ENCODE measurements around the gene TLK1.

The TLK1 gene

DNA sequence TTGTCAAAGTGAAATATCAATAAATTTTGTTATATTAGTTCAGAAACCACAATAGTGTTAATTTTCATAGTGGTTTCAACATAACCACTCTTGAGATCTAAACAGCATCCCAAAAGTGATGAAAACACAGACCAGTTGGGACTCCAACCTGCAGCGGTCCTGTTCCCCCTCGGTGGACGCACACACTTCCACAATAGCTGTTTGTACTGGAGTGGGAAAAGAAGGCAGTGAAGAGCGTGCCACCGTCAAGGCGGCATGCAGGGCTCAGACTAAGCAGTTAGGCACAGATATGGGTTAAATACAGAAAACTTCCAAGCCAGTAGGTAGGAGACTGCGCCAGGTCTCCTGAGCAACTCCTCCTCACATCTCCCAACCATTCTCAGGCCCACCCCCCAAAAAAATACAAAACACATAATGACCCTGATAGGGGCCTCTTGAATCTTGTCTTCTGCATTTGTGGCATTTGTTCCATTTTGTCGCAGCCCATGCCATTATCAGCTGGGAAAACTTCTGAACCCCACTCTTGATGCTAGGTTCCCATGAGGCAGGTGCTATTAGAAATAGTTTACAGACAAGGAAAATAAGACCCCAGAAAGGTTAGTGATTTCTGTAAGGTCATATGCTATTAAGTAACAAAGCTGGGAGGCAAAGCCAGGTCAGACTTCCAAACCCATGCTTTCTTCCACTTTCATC is 174.0 kb downstream of the TLK1 start:
- no peak for TF ChIP-seq ZFX (IDR thresholded peaks at IDR 0.05; ENCODE audit: borderline replicate concordance)
- TF ChIP-seq, protein P1, sequence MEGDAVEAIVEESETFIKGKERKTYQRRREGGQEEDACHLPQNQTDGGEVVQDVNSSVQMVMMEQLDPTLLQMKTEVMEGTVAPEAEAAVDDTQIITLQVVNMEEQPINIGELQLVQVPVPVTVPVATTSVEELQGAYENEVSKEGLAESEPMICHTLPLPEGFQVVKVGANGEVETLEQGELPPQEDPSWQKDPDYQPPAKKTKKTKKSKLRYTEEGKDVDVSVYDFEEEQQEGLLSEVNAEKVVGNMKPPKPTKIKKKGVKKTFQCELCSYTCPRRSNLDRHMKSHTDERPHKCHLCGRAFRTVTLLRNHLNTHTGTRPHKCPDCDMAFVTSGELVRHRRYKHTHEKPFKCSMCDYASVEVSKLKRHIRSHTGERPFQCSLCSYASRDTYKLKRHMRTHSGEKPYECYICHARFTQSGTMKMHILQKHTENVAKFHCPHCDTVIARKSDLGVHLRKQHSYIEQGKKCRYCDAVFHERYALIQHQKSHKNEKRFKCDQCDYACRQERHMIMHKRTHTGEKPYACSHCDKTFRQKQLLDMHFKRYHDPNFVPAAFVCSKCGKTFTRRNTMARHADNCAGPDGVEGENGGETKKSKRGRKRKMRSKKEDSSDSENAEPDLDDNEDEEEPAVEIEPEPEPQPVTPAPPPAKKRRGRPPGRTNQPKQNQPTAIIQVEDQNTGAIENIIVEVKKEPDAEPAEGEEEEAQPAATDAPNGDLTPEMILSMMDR (IDR thresholded peaks at IDR 0.05): no peak
- H3K27ac ChIP-seq: no peak overlapping the region

DNA sequence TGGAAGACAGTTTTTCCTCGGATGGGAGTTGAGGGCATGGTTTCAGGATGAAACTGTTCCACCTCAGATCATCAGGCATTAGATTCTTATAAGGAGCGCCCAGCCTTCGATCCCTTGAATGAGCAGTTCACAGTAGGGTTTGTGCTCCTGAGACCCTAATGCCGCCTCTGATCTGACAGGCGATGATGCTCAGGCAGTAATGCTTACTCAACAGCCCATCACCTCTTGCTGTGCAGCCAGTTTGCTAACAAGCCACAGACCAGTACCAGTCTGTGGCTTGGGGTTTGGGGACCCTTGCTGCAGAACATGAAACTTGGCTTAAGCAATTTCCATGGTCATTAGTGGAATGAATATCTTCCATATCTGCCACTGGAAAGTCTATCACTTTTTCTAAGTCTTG is 175.3 kb downstream of the TLK1 start:
- no peak overlapping the region for H3K27ac ChIP-seq
- TF ChIP-seq, protein P1 (IDR thresholded peaks at IDR 0.05): no peak
- TF ChIP-seq ZFX (IDR thresholded peaks at IDR 0.05; ENCODE audit: borderline replicate concordance): no peak

DNA sequence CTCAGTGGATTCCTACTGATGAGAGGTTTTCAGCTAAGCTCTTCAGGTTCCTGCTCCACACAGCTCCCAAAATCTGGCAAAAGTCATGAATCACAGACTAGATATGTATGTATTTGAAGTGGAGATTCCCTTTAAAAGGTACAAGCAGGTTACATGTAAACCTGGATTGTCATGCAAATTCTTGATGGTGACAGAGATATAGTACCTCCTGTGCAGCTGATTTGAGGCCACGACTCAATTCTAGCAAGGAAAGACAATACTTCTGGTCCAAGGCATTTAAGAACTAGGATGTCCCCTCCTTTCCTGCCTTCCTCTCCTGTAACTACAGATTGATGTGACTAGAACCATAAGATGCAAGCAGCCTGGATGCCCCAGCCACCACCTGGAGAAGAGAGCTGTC is 176.6 kb downstream of the TLK1 start:
- no peak for TF ChIP-seq ZFX (IDR thresholded peaks at IDR 0.05; ENCODE audit: borderline replicate concordance)
- TF ChIP-seq, protein P1 (IDR thresholded peaks at IDR 0.05): no peak
- H3K27ac ChIP-seq: no peak overlapping the region

GRCh38 chr2:170975943-170976270 is 184.8 kb downstream of the TLK1 start:
- TF ChIP-seq ZFX (IDR thresholded peaks at IDR 0.05; ENCODE audit: borderline replicate concordance): no peak
- TF ChIP-seq, protein P1 (IDR thresholded peaks at IDR 0.05): no peak
- no peak overlapping the region for H3K27ac ChIP-seq

GRCh38 chr2:170975127-170975942 is 185.4 kb downstream of the TLK1 start:
- H3K27ac ChIP-seq: no peak overlapping the region
- no peak for TF ChIP-seq ZFX (IDR thresholded peaks at IDR 0.05; ENCODE audit: borderline replicate concordance)
- TF ChIP-seq, protein P1 (IDR thresholded peaks at IDR 0.05): no peak

GRCh38 chr2:170974304-170974993 is 186.2 kb downstream of the TLK1 start:
- no peak for TF ChIP-seq ZFX (IDR thresholded peaks at IDR 0.05; ENCODE audit: borderline replicate concordance)
- TF ChIP-seq, protein P1 (IDR thresholded peaks at IDR 0.05): no peak
- H3K27ac ChIP-seq: no peak overlapping the region

Data from 22Rv1 (cell line).